NT2/D1 (cell line): ENCODE data around the gene FAM181A.

Experiments used
- DNase-seq: peaks from one replicate; pipeline ENCODE4 v3.0.0-alpha.2; 2011; ENCODE audit warnings: low read depth, low spot score
- H3K27me3 ChIP-seq: 2 replicates; pipeline ENCODE4 v1.6.0; 2011; ENCODE audit warnings: mild to moderate bottlenecking; ENCODE audit not compliant: insufficient read length, insufficient read depth
- H3K36me3 ChIP-seq: 2 replicates; pipeline ENCODE4 v1.6.1; 2011; ENCODE audit warnings: mild to moderate bottlenecking, low read length, mixed read lengths; ENCODE audit not compliant: insufficient read depth, insufficient read length
- H3K4me1 ChIP-seq: 2 replicates; pipeline ENCODE4 v1.5.1; 2011; ENCODE audit not compliant: insufficient read depth, insufficient read length
- H3K4me3 ChIP-seq: 2 replicates; pipeline ENCODE4 v1.5.1; 2011; ENCODE audit warnings: low read depth; ENCODE audit not compliant: insufficient read length
- H3K9ac ChIP-seq: 2 replicates; pipeline ENCODE4 v1.6.0; 2011; ENCODE audit warnings: low read depth; ENCODE audit not compliant: insufficient read length
- H3K9me3 ChIP-seq: 2 replicates; pipeline ENCODE4 v1.5.1; 2011; ENCODE audit warnings: mild to moderate bottlenecking, low read length; ENCODE audit not compliant: insufficient read depth
- SUZ12 ChIP-seq: IDR thresholded peaks from 2 replicates; pipeline ENCODE4 v1.6.1; 2011; ENCODE audit not compliant: insufficient read length, insufficient read depth; ENCODE audit errors: extremely low read depth
- YY1 ChIP-seq: IDR thresholded peaks from 2 replicates; pipeline ENCODE4 v1.6.1; 2011; ENCODE audit not compliant: insufficient read length, insufficient read depth
- ZNF274 ChIP-seq: IDR thresholded peaks from 2 replicates; pipeline ENCODE4 v1.6.1; 2011; ENCODE audit warnings: mild to moderate bottlenecking, low read depth, low read length

Gene FAM181A

DNA sequence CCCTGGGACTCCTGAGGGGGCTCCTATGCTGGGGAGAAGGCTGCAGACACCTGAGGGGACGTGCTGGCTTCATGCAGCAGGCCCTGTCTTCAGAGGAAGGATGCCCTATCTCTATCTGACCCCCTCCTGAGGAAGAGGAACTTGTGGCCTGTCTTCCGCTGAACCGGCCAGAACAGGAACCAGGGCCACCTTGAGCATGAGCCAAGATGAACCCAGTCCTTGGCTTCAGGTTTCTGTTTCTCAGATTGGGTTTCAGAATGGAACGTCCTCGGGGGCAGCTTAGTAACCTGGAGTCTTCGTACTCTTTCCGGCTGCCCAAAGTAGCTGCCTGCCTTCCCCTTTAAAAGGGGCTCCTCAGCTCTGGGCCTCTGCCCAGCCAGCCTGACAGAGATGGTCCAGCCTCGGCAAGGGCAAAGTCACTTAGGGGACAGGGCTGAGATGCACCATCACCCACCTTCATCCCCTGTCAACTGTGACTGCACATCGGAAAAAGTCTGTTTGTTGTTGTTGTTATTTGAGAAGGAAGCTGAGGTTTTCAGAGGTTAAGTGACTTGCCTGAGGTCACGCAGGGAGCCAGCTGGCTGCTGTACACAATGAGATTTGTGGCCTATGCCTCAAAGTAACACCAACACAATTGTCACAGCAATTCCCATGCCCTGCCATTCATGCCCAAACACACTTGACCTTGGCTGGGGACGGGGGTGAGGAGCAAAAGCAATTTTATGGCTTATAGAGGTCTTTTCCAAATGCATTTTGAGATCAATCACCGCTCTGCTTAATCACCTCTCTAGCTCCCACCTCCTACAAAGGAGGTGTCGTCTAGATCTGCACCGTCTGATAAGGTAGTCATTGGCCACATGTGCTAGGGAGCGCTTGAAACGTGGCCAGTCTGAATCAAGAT lies 35.8 kb downstream of the FAM181A start:
- Histone ChIP-seq H3K9me3 (no peaks in the 10 kb centered on the region), H3K4me3 (no peak overlapping the region), H3K9ac (no peak overlapping the region), H3K36me3 (no peaks in the 10 kb centered on the region), H3K27me3 (peaks cover 4% of the 10 kb centered on the region), H3K4me1 (peaks cover 10% of the 10 kb centered on the region)
- no peak for DNase-seq
- TF ChIP-seq YY1 (no peak), SUZ12 (no peak), ZNF274 (no peak)

DNA sequence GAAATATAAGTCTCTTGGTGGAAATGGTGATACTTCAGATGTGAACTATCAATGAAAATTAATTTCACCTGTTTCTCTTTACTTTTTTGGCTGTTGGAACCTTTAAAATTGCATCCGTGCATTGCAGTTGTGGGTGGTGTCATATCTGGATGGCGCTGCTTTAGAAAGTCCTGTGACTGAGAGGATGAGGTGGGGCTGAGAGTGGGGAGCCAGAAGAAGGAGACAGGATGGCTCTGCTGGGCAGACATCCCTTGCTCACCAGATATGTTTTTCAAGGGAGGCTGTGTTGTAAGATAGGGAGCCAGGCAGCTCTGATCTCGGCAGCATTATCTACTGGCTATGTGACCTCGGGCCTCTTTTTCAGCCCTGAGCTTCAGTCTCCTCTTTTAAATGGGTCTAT lies 36.5 kb downstream of the FAM181A start:
- no peak overlapping the region for H3K4me3 ChIP-seq
- no peak for DNase-seq
- H3K36me3 ChIP-seq: no peaks in the 10 kb centered on the region
- TF ChIP-seq ZNF274 (no peak), SUZ12 (no peak), YY1 (no peak)
- peaks cover 5% of the 10 kb centered on the region for H3K4me1 ChIP-seq
- no peaks in the 10 kb centered on the region for H3K27me3 ChIP-seq
- no peak overlapping the region for H3K9ac ChIP-seq
- no peaks in the 10 kb centered on the region for H3K9me3 ChIP-seq

DNA sequence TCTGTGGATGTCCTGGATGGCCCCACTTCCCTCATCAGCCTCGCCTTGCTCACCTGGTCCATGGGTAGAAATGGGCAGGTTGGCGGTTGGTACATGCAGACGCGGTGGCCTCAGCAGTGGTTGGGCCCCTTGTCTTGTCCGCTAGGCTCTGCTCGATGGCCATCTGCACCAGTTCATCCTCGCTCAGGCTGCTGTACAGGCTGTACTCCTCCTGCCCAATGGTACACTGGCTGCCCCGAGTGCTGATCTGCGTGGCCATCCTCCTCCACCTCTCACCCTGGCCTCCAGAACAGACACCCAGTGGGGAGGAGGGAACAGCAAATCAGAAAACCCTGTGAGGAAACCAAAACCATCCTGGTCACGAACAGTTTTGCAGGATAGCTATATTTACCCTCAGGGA lies 37.1 kb downstream of the FAM181A start:
- Histone ChIP-seq H3K9ac (no peak overlapping the region), H3K9me3 (no peaks in the 10 kb centered on the region), H3K36me3 (no peaks in the 10 kb centered on the region), H3K4me1 (peaks cover 2% of the 10 kb centered on the region), H3K4me3 (no peak overlapping the region), H3K27me3 (no peaks in the 10 kb centered on the region)
- TF ChIP-seq SUZ12: no peak
- no peak for TF ChIP-seq ZNF274
- no peak for TF ChIP-seq YY1
- no peak for DNase-seq

DNA sequence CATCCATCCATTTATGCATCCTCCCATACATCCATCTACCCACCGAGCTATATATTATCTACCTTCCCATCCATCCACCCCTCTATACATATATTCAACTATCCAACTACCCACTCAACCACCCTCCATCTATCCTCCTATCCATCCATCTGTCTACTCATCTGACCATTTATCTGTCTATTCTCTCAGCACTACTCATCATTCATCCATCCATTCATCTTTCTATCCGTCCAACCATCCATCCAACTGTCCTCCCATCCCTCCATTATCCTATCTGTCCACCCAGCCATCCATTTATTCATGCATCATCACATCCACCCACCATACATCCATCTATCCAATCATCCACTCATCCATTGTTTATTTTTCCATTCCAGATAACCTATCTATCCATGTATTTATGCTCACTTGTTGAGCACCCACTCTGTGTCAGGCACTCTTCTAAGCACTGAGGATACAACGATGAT lies 37.7 kb downstream of the FAM181A start:
- H3K4me3 ChIP-seq: no peak overlapping the region
- TF ChIP-seq YY1: no peak
- no peak for TF ChIP-seq ZNF274
- TF ChIP-seq SUZ12: no peak
- H3K9me3 ChIP-seq: no peaks in the 10 kb centered on the region
- no peak overlapping the region for H3K9ac ChIP-seq
- H3K36me3 ChIP-seq: no peaks in the 10 kb centered on the region
- H3K27me3 ChIP-seq: no peaks in the 10 kb centered on the region
- H3K4me1 ChIP-seq: peaks cover 2% of the 10 kb centered on the region
- DNase-seq: no peak

DNA sequence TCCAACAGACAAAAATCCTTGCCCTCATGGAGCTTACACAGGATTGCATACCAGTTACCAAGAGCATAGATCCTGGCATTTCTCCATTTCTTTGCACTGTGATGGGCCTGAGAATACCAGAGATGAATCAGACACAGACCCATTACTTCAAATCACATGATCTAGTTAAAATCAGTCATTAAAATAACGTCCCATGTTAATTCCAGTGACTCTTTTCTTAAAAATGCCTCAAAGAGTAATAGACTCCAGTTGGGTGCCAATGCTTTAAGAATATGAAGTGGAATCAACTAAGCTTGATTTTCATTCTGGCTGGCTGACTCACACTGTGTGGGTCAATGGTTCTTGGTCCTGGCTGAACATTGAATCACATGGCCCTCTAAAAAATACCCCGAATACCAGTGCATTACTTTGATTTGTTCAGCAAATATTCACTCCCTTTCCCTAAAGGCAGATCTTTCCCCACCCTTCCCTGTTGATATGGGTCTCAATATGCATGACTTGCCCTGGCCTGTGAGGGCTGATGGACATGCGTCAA lies 38.2 kb downstream of the FAM181A start:
- no peak overlapping the region for H3K4me3 ChIP-seq
- H3K4me1 ChIP-seq: no peaks in the 10 kb centered on the region
- no peaks in the 10 kb centered on the region for H3K27me3 ChIP-seq
- H3K9ac ChIP-seq: no peak overlapping the region
- no peaks in the 10 kb centered on the region for H3K9me3 ChIP-seq
- no peak for DNase-seq
- no peaks in the 10 kb centered on the region for H3K36me3 ChIP-seq
- TF ChIP-seq YY1: no peak
- no peak for TF ChIP-seq ZNF274
- TF ChIP-seq SUZ12: no peak

DNA sequence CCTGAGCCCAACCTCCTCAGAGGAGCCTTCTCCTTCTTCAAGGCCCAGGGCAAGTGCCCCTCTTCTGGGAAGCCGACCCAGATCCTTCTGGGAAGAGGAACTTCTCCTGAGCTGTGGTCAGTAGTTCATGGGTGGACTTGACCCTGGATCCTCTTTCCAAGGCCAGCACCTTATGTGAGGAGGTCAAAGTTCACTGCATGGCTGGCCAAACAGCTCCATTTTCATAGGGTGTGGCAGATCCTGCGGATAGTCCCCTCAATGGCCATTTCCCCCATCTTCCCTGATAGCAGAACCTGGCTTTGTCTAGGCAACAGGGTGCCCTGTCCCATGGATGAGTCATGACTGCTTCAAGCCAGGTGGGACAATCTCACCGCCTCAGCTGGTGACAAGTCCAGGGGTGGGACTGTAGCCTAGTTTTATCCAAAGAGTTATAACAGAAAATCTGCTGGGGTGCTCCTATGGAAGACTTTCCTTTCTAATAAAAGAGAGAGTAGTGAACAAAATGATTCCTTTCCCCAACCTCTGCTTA lies 38.9 kb downstream of the FAM181A start:
- Histone ChIP-seq H3K9me3 (no peaks in the 10 kb centered on the region), H3K4me1 (no peaks in the 10 kb centered on the region), H3K4me3 (no peak overlapping the region), H3K27me3 (no peaks in the 10 kb centered on the region), H3K36me3 (no peaks in the 10 kb centered on the region), H3K9ac (no peak overlapping the region)
- TF ChIP-seq YY1 (no peak), SUZ12 (no peak), ZNF274 (no peak)
- DNase-seq: no peak

DNA sequence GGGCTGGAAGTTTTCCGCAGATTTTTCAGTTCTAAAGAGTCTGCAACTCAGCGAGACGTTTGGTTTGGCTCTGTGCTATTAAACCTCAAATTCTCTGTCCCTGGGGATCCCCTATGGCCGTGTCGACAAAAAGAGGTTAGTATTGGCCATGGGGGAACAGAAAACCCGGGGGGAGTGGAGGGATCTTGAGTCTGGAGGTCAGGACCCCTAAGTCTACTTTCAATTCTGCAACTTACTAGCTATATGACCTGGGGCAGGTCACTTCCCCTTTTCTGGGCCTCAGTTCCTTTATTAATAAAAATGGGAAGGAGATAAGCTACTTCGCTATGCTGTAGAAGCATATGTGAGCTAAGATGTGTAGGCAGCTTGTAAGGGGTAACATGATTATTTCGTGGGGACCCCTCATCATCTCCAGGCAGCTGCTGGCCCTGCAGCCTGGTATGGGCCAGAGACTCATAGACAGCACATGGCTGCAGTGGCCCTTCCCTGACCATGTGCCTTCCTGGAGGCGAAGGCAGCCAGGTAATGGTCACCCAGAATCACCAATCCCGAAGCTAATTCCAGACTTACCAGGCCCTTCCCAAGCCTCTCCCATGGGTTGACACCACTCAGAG lies 40.6 kb downstream of the FAM181A start:
- Histone ChIP-seq H3K4me1 (no peaks in the 10 kb centered on the region), H3K36me3 (no peaks in the 10 kb centered on the region), H3K9me3 (no peaks in the 10 kb centered on the region), H3K9ac (no peak overlapping the region), H3K4me3 (no peak overlapping the region), H3K27me3 (no peaks in the 10 kb centered on the region)
- no peak for DNase-seq
- TF ChIP-seq SUZ12 (no peak), YY1 (no peak), ZNF274 (no peak)
